Activated CD4-positive, alpha-beta T cell treated with anti-CD3 and anti-CD28 coated beads, Interleukin-2, Interleukin-6, amounts not matched to agents 100 ng/mL and 50 ng/mL, durations not matched to agents 16 hours and 8 hours (primary cell): Measurements from ENCODE around the gene TAX1BP1.
A peak's percentile ranks its signal among the peaks of the same experiment; 100 is the strongest.
"Not testable (repeated sequence)": the region's sequence is repeated elsewhere in the genome, so short reads cannot be mapped to it uniquely, and the experiment has no call there.

Experiments
- DNase-seq: peaks from one replicate; pipeline ENCODE4 v3.0.0-alpha.2; 2020

TAX1BP1 gene

DNA sequence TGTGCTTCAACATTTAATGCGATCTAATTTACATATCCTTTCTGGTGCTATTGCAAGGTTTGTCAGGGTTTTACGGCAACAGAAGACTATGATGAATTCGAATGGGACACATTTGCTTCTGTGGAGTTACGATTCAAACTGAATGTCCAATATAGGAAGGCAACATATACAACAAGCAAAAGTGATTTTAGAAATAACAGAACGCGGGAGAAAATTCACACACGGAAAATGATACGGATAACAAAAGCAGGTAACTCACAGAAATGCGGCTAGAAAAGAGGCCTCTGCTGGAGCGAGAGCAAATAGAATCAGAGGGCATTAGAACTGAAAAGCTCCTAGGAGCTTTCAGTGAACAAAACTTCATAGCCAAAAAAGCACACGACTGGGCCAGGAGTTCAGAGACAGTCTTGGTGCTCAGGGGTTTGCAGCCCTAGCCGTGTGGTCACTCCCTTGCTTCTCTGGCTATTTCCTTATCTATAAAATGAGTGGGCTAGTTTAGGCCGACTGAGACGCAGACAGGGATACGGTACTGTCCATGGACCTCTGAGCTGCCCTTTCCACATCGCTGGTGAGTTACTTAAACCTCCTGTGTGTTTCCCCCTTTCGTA lies 557 bp upstream of the TAX1BP1 start:
- DNase-seq: no peak

DNA sequence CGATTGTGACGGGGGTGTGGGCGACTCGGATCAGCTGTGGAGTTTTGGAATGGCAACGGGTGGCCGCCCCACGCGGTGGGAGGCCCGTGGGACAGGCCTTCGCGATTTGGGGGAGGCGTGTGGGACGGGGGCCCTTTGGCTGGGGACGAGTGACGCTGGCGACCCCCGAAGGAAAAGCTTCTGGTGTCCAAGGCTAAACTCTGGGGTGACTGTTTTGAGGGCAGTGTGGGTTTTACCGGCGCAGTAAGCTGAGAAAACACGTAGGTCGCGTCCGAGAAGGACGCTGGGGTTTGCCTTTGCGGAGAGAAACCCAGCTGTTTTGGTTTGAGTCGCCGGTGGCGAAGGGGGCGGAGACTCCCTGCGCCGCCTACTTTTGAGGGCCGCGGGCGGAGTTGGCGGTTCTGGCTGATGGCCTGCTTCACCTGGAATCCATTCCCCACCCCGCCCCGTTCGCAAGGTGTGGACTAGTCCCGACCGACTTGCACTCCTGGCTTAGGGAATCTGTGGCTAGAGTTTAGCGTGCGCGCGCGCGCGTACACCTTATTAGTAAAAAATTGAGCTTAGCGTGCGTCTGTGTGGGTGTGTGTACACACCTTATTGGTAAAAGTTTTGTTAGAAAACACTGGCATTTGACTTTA lies 606 bp downstream of the TAX1BP1 start:
- peak; percentile 91 for DNase-seq

DNA sequence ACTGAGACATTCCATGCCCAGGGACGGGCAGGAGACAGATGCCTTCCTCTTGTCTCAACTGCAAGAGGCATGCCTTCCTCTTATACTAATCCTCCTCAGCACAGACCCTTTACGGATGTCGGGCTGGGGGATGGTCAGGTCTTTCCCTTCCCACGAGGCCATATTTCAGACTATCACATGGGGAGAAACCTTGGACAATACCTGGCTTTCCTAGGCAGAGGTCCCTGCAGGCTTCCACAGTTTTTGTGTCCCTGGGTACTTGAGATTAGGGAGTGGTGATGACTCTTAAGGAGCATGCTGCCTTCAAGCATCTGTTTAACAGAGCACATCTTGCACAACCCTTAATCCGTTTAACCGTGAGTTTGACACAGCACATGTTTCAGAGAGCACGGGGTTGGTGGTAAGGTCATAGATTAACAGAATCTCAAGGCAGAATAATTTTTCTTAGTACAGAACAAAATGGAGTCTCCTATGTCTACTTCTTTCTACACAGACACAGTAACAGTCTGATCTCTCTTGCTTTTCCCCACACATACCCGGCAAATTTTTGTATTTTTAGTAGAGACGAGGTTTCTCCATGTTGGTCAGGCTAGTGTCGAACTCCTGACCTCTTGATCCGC lies 2.2 kb downstream of the TAX1BP1 start:
- not testable (repeated sequence) for DNase-seq

DNA sequence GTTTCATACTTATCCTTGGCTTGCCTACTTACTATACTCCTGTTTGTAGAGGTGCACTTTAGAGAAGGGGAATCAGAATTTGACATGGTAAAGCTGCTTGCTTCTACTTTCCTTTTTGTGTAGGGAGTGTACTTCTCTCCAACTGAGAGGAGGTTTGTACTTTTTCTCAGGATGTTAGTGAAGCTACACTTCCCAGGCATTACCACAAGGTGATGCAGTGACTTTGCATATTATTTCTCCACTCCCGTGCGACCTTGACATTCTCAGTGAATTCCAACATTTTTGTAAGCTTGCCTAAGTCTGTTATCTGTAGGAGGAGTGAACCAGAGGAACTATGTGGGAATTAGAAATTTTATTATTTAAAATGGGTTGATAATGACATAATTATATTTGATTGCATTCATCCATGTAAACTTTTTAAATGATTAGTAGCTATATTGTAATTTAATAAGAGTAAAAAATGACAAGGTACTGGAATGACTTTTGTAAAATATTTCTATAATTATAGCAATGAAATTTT lies 5.2 kb downstream of the TAX1BP1 start:
- peak; percentile 9 for DNase-seq

DNA sequence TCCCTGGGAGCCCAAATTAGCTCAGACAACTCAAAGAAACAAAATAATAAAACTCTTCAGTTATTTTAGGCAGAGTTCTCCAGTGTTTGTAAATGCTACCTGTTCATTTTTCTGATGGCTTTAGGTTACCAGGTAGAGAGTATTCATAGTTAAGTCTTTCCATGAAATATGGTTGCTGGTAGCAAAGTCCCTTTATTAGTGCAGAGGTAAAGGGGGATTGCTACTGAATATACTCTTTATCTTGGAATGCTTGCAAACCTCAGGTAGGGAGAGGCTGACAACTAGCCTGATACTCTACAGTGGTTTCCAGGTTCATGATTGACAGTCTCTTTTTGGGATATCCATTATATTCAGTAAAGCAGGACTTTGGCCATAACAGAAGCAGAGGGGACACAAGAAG lies 6.5 kb downstream of the TAX1BP1 start:
- DNase-seq: no peak

DNA sequence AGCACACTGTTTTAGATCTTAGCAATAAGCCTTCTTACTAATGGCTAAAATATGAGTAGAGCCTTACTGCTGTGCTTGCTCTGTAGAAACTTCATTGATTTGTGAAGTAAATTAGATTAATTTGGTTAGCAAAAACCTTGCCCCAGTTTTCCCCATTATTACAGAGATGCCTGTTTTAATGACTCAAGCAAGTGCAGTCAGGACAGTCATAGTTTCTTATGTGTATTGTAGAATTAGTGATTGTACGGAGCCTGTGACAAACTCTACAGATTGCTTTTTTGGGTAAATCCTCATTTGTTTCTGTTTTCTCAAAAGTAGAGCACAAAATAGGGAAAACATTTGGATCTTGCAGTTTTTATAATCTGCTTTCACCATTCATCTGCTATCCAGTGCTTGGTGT lies 7.0 kb downstream of the TAX1BP1 start:
- DNase-seq: no peak

DNA sequence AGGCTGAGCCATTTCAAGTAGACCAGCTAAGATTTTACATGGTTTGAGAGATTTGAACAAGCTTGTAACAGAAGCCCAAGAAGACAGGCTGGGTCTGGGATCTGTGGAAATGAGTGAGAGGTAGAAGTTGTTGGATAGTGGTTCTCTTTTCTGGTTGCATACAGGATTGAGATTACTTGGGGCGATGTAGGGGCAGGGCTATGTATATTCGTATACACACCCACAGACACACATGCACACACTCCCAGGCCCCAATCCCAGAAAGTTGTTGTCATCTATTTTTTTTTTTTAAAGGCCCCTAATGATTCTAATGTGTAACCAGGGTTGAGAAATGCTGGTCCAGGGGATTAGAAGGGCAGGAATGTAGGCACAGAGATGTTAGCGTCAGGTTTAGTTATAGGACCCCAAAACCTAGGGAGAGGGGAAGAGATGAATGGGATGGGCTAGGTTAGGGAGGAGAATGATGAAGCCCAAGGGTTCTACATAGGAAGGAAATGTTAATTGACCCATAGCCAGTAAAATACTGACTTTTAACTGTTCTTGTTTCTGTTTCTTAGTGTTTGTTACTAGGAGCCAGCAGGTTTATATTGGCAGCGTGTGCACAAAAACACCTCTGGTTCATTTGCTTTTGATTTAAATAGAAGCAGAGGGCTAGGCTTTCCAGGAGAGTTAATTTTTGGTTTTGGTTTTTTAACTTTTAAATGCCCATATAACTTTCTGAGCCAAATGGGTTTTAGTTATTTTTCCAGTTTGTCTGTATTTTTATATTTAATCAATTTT lies 7.8 kb downstream of the TAX1BP1 start:
- DNase-seq: no peak

DNA sequence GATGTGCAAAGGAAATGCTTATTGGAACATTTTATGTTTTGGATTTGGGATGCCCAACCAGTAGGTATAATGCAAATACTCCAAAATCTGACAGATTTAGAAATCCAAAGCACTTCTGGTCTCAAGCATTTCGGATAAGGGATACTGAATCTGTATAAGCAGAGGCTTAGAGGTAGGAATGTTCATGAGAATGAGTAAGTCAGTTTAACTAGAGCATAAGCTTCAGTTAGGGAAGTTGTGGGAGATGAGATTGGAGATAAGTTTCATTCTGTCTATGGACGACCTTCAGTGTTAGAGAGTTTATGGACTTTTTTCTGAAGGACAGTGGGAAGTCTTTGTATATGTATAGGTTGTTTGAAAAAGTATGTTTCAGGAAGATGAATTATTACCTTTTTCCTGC lies 10.4 kb downstream of the TAX1BP1 start:
- DNase-seq: no peak

DNA sequence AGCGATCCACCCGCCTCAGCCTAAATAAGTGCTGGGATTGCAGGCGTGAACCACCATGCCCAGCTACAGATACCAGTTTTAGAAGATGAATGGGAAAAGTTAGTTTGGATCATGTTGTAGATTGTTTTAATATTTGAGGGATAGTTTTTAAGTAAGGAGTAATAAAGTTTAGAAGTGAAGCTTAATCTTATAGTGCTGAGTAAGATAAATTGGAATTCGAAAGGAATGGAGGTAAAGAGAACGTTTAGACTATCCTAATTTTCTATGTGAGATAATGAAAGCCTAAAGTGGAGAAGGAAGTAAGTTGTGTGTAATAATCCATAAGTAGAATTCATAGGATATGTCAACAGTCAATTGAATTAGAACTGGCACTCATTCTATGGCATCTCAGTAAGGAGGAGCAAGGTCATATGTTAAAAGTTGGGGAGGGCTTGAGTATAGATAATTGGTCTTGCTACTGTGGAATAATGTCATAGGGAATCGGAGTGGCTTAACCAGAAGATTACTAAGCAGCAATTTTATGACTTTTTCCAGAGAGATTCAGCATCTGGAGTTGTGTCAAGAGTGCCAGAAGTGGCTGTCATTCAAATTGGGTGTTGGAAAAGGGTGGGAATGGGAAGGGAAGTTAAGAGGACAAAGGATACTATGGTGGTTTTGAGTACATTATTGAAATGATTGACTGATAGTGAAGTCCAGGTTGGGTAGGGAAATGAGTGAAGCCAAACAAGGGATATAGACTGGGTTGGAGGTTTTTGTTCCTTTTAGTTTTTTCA lies 12.1 kb downstream of the TAX1BP1 start:
- DNase-seq: no peak

DNA sequence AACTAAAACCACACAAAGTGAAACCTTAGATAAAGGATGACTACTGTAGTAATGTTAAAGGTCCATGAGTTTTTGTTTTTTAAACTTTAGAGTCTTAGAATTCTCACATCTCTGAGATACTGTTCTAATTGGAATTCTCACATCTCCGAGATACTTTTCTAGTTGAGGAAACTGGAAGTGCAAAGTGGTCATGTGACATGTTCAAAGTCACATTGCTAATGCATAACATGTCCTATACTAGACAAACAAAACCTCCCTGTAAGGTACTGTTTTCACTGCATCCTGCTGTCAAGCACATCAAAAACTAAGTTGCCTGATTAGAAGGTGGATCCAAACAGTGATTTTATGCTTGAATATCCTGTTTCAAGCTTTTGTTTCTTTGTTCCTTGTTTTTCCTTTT lies 13.9 kb downstream of the TAX1BP1 start:
- DNase-seq: no peak

DNA sequence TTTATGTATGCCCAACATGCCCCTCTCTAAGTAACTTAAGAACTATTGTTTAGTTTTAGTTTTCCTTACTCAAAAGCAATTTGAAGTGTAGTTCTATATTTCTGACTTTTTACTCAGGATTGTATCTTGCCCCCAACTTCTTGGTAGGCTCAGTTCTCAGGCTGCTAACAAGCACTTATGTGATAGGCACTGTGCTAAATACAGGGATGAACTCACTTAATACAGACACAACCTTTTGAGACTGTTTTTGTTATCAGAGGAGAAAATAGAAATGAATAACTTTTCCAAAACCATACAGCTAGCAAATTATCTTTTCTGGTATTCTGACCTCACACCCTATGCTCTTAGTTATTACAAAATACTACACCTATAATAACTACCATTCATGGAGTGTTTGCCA lies 16.3 kb downstream of the TAX1BP1 start:
- no peak for DNase-seq

DNA sequence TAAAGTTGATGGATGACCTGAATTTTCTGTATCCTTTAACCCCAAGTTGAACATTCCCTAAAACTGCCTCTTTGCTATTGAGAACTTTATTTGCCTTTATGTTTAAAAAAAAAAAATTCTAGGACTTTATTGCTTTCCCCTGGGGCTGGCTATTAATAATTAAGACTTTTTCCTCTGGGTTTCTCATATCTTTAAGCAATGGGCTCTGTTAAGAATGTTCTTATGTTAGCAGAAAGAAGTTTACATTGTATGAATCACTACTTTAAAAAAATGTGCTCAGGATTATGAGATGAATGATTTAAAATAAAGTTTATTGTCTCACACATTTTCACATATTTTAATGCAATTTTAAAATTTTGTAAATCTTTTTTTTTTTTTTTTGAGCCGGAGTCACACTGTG lies 19.5 kb downstream of the TAX1BP1 start:
- DNase-seq: no peak

DNA sequence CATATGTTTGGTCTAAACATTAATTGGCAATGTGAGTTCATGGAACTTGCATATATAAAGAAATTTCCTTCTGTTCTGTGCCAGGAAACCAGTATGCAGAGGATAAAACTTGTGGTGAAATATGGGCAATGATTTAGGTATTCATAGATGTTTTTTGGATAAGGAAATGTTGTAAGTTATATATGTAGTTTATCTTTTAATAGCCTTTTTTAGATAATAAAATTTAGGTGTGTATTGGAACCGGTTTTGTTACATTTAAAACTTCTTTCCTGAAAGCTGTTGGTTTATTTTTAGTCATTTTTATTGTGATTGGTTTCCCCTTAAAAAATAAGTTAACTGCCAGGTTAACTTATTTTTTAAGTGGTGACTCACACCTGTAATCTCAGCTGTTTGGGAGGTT lies 22.1 kb downstream of the TAX1BP1 start:
- no peak for DNase-seq

DNA sequence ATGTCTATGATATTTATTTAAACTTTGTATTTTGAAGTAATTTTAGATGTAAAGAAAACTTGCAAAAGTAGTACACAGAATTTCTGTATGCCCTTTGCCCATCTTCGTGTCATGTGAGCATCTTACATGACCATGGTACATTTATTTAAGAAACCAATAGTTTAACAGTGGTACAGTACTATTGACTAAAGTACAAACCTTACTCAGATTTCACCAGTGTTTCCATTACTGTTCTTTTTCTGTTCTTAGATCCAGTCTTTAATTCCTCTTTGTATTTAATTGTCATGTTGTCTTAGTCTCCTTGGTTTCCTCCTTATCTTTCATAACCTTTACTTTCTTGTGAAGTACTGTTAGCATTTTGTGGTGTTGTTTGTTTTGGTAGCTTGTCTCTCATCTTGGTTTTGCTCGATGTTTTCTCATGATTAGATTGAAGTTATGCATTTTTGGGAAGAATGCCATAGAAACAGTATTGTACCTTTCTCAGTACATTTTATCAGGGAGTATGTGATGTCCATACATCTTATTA lies 24.1 kb downstream of the TAX1BP1 start:
- no peak for DNase-seq

DNA sequence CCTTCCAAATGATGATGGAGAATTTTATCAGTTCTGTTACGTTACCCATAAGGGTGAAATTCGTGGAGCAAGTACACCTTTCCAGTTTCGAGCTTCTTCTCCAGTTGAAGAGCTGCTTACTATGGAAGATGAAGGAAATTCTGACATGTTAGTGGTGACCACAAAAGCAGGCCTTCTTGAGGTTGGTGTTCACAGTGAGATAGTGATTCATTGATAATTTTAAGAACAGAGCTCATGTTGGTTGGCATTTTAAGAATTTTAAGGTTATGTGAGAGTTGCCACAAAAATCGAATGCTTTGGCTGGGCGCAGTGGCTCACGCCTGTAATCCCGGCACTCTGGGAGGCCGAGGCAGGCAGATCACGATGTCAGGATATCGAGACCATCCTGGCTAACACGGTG lies 25.9 kb downstream of the TAX1BP1 start:
- DNase-seq: no peak

DNA sequence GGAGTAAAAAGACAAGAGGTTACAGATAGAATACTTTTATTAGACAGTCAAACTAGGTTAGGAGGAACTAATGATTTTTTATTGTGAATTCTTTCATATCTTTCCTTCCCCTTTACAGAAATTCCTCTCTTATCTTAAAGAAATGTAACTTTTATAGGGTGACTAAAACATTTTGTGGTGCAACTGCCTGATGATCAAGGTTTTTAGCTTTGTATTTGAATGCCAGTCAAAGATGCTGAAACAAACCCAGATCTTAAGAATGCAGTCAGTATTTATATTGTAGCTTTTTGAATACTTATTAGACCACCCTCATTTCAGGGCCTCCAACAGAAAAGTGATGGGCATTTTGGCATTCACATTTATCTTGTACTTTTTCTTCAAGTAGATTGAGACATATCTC lies 27.4 kb downstream of the TAX1BP1 start:
- no peak for DNase-seq

DNA sequence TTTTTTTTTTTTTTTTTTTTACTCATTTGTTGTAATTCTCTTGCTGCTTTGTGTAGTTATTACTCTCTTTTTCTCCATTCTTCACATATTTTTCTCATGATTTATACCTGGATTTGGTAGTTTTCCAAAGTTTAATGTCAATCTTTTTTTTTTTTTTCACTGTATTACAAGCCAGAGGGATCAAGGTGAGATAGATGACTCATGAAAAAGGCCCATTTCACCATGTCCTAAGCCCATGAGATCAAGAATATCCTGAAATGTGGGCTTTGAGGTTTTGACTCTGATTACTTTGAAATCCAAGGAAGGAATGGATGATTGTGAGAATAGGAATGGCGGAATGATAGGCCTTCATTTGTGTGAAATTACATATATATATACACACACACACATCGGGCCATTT lies 31.1 kb downstream of the TAX1BP1 start:
- no peak for DNase-seq

DNA sequence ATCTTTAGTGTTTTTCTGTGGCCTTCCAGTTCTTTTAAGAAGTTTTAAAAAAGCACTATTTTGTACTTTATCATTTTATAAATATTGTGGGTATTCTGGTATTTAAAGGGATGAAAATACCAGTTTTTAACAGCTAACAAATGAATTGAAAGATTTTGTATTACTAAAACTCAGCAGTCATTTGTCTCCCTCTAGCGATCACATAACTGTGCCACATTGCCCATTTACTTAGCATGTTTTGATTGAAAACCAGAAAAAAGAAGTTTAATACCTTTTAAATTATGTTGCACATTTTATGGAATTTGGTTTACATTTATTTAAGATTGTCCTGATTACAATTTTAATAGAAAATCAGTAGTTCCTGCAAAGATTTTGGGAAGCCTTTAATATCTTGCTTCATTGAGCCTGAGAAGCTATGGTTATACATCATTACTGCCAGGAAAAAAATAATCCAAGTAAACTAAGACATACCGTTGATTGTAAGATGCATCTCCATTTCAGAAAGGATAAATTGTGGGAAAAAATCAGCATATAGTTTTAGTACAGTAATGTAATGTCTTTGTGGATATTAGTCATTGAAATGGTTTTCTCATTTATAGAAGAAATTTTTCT lies 34.9 kb downstream of the TAX1BP1 start:
- DNase-seq: no peak

DNA sequence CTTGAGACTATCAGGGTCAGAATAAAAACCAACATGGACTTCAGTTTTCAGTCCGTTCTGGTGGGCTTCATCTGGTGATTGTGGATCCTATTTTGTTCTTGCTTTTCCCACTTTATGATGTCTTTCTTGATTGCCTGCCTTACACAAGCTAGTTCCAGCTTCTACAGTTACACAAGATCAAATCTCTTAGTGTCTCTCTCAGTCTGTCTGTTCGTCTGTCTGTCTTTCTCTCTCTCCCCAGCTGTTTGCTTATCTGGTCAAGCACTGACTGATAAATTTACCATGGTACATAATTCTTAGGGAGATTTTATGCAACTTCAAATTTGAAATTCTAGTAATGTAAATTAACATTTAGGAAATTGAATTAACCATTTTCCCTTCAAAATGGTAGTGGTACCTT lies 35.8 kb downstream of the TAX1BP1 start:
- no peak for DNase-seq

DNA sequence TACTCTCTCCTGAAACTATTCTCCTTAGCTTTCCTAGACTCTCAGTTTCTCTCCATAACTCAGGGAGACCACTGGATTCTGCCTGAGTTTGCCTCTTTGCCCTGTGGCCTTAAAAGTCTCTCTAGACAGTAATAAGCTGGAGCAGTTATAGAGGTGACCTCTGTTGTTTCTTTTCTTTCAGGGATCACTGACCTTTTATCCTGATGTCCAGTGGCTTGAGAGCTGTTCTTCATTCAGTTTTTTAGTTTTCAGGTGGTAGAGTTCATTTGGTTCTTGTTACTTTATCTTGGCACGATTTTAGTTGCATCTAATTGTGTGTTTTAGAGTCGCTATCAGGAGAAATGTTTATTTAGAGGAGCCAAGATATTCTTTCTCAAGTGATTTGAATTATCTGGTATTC lies 37.7 kb downstream of the TAX1BP1 start:
- DNase-seq: no peak

DNA sequence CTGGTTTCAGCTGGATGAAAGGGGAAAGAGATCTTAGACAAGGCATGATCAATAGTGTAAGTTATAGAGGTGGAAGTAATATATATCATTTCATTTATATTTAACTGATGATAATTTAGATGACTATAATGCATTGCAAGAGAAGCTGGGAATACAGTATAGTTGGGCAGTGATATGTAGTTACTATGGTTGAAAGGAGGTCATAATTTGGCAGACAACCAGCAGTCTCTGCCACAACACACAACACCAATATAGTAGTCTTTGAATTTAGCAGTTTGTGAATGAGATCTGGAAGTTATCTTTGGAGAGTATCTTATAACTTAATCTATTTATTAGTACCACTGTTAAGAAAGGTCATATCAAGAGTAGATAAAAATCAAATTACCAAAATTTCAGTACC lies 39.9 kb downstream of the TAX1BP1 start:
- DNase-seq: no peak

DNA sequence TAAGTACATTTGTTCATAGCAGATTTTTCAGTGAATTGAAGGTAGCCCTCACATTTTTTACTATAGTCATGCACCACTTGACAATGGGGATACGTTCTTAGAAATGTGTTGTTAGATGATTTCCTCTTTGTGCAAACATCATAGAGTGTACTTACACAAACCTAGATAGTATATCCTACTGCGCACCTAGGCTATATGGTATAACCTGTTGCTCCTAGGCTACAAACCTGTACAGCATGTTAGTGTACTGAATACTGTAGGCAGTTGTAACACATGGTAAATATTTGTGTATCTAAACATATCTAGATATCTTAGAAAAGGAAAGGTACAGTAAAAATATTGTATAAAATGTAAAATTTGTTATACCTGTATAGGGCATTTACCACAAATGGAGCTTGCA lies 41.2 kb downstream of the TAX1BP1 start:
- DNase-seq: no peak
